Chondrocyte (in vitro differentiated cells): ENCODE measurements around the gene SESN1. TPM values are rescaled to one million over a fixed set of nuclear protein-coding genes. Genes with fewer than 3 reads are reported as not detected.

Experiments
- DNase-seq: peaks from one replicate; pipeline ENCODE4 v3.0.0; 2021; ENCODE audit warnings: mixed read lengths, low spot score
- H3K27ac Mint-ChIP-seq: one replicate; pipeline ENCODE4 v1.8.0; 2021; ENCODE audit warnings: mild to moderate bottlenecking, moderate library complexity, mixed read lengths; ENCODE audit not compliant: unreplicated experiment
- H3K27me3 Mint-ChIP-seq: 2 replicates; pipeline ENCODE4 v1.8.0; 2021; ENCODE audit warnings: low read depth, mixed read lengths
- H3K36me3 Mint-ChIP-seq: 2 replicates; pipeline ENCODE4 v1.8.0; 2021; ENCODE audit warnings: low read depth, mixed read lengths
- H3K4me1 Mint-ChIP-seq: 2 replicates; pipeline ENCODE4 v1.8.0; 2021; ENCODE audit warnings: low read depth, mild to moderate bottlenecking, mixed read lengths
- H3K4me3 Mint-ChIP-seq: one replicate; pipeline ENCODE4 v1.8.0; 2021; ENCODE audit warnings: mild to moderate bottlenecking, moderate library complexity, mixed read lengths; ENCODE audit not compliant: unreplicated experiment
- H3K9me3 Mint-ChIP-seq: 2 replicates; pipeline ENCODE4 v1.8.0; 2021; ENCODE audit warnings: low read depth, mixed read lengths
- total RNA-seq: library from RNA; stranded (reverse); gene quantifications from 3 replicates; pipeline ENCODE4 v1.2.1, GENCODE V29; 2021
- TF ChIP-seq, protein P1 (sequence below): fragments of 200-600 bp; sonication (generic); IDR thresholded peaks from 2 replicates; pipeline ENCODE4 v1.5.0; 2021; ENCODE audit warnings: antibody characterized with exemption, mild to moderate bottlenecking, moderate library complexity

SESN1 gene
- total RNA-seq, 1 donor from 2014 or later: 9.5 TPM

DNA sequence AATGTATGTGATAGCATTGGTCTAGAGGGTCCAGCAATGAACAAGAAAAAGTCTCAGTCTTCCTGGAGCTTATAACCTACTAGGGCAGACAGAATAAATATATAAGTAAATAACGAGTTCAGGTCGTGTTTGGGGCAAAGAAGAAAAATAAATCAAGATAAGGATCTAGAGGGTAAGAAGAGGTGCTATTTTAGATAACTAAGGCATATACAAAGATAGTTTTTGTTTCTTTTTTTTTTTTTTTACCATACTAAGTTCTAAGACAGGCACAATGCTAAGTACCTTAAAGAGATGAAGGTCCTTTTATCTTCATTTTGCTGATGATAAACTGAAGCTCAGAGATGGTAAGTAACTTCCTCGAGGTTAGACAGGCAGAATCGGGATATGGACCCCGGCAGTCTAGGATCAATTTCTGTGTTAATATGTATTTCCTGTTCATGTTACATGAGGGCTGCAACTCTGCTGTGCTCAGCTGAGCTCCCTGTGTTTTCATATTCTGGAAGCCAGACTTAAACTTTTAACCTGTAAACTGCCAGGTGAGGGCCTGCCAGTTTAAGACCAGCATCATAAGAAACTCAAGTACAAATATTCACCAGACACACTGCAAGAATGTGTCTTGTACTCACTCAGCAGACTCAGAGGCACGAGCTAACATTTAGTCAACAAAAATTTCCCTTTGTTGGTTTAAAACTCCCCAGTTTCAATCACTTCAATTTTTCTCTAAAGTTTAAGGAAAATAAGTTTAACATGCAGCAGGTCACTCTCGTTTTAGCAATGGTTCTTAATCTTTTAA, 23.3 kb downstream of the SESN1 start:
- TF ChIP-seq, protein P1, sequence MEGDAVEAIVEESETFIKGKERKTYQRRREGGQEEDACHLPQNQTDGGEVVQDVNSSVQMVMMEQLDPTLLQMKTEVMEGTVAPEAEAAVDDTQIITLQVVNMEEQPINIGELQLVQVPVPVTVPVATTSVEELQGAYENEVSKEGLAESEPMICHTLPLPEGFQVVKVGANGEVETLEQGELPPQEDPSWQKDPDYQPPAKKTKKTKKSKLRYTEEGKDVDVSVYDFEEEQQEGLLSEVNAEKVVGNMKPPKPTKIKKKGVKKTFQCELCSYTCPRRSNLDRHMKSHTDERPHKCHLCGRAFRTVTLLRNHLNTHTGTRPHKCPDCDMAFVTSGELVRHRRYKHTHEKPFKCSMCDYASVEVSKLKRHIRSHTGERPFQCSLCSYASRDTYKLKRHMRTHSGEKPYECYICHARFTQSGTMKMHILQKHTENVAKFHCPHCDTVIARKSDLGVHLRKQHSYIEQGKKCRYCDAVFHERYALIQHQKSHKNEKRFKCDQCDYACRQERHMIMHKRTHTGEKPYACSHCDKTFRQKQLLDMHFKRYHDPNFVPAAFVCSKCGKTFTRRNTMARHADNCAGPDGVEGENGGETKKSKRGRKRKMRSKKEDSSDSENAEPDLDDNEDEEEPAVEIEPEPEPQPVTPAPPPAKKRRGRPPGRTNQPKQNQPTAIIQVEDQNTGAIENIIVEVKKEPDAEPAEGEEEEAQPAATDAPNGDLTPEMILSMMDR: no peak

DNA sequence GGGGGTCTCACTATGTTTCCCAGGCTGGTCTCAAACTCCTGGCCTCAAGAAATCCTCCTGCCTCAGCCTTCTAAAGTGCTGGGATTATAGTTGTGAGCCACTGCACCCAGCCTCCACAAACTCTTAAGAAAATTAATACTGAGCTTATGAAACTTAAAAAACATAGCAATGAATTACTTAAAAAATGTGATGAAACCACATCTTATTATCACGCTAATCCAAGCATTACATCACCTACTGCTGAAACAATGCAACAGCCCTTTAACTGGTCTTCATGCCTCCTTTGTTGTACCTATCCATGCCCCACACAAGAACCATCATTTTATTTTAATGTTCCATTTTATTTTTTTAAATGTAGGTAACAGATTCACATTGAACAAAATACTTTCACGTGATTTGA, 24.9 kb downstream of the SESN1 start:
- H3K9me3 Mint-ChIP-seq: no peaks in the 10 kb centered on the region
- no peaks in the 10 kb centered on the region for H3K36me3 Mint-ChIP-seq
- no peak overlapping the region for H3K27ac Mint-ChIP-seq
- H3K4me1 Mint-ChIP-seq: peaks cover 14% of the 10 kb centered on the region
- no peak for DNase-seq
- no peak overlapping the region for H3K4me3 Mint-ChIP-seq
- TF ChIP-seq, protein P1: no peak
- no peaks in the 10 kb centered on the region for H3K27me3 Mint-ChIP-seq

More for the DNA sequence above, 23.3 kb downstream of the SESN1 start:
- no peaks in the 10 kb centered on the region for H3K27me3 Mint-ChIP-seq
- H3K4me1 Mint-ChIP-seq: peaks cover 14% of the 10 kb centered on the region
- no peak for DNase-seq
- no peaks in the 10 kb centered on the region for H3K36me3 Mint-ChIP-seq
- H3K9me3 Mint-ChIP-seq: no peaks in the 10 kb centered on the region
- H3K27ac Mint-ChIP-seq: no peak overlapping the region
- H3K4me3 Mint-ChIP-seq: no peak overlapping the region

DNA sequence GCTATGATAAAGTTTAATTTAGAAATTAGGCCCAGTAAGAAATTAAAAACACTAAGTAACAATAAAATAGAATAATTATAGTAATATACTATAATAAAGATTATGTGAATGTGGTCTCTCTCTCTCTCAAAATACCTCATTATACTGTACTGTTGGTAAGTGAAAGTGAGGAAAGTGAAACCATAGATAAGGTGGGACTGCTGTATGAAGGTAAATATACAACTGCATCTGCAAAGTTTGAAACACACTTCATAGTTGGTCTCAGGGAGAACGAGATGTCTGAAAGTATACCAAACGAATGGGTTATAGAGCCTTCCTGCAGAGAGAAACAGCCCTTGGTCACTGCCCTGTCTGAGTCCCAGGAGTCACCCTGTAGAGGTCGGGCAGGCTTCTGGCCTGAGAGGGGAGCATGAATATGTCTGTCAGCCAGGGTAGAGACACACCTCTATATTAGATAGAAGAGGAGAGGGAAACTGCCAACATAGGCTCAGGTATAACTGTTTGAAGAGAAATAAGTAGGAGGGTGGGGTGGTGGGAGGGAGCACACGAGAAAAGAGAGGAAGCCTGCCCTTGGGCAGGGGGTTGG, 31.8 kb downstream of the SESN1 start:
- Mint-ChIP-seq H3K36me3 (no peaks in the 10 kb centered on the region), H3K27ac (no peak overlapping the region)

DNA sequence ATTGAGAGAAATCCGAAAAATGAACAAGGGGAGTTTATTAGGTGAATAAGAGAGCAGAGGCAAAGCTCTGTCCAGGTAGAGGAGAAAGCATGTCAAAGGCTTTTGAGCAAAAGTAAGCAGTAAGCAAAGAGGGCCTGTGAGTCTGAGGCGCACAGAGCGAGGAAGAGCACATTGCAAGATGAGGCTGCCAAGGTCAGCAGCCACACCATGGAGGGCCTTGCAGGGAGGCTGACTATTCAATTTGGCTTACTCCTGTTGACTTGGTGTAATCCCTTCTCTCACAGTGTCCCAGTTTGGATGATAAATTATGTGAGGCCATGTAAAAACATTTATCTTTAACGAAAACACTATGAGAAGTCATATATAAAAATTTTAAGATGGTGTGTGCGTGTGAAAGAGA, 32.4 kb downstream of the SESN1 start:
- Mint-ChIP-seq H3K27me3 (no peaks in the 10 kb centered on the region), H3K27ac (no peak overlapping the region), H3K4me3 (no peak overlapping the region), H3K9me3 (no peaks in the 10 kb centered on the region), H3K4me1 (peaks cover 17% of the 10 kb centered on the region), H3K36me3 (no peaks in the 10 kb centered on the region)
- DNase-seq: no peak
- TF ChIP-seq, protein P1: no peak

More for the DNA sequence above, 31.8 kb downstream of the SESN1 start:
- Mint-ChIP-seq H3K4me3 (no peak overlapping the region), H3K27me3 (no peaks in the 10 kb centered on the region), H3K9me3 (no peaks in the 10 kb centered on the region), H3K4me1 (peaks cover 21% of the 10 kb centered on the region)
- TF ChIP-seq, protein P1: no peak
- DNase-seq: no peak

DNA sequence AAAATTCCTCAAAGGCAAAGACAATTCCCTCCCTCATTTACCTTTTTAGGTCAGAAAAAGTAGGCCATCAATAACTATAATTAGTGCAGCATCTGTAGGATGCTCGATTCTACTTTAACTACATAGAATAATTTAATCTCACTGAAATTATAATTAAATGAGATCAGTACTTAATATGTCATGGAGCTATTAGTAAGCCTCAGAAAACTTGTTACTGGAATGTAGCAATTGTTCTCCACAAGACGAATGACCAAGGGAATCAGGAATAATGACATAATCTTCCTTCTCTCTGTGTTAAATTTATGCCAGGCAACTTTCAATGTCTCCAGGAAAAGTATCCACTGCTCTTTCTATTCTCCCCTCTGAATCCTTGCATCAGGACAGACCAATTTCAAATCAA, 34.1 kb downstream of the SESN1 start:
- Mint-ChIP-seq H3K27ac (no peak overlapping the region), H3K9me3 (no peaks in the 10 kb centered on the region), H3K4me3 (no peak overlapping the region), H3K36me3 (no peaks in the 10 kb centered on the region), H3K27me3 (no peaks in the 10 kb centered on the region), H3K4me1 (peaks cover 21% of the 10 kb centered on the region)
- no peak for DNase-seq
- TF ChIP-seq, protein P1: no peak
